Vagina (tissue), 2 donors: ENCODE results near the gene ARHGEF40. TPM values are rescaled to one million over a fixed set of nuclear protein-coding genes. Genes with fewer than 3 reads are reported as not detected.
A peak's percentile ranks its signal among the peaks of the same experiment; 100 is the strongest.

Source experiments
- DNase-seq, 2 donors: peaks; one replicate each; pipeline ENCODE4 v3.0.0-alpha.2; 2017; ENCODE audit errors: extremely low spot score in 2 of 2
- H3K27ac ChIP-seq: fragments of 200-600 bp; sonication (generic); one replicate; pipeline ENCODE4 v1.5.1; 2019
- H3K27me3 ChIP-seq: fragments of 200-600 bp; sonication (generic); one replicate; pipeline ENCODE4 v1.5.1; 2019
- H3K36me3 ChIP-seq, 2 donors: fragments of 200-600 bp; sonication (generic); one replicate each; pipeline ENCODE4 v1.5.1; 2017 to 2019
- H3K4me1 ChIP-seq: fragments of 200-600 bp; sonication (generic); one replicate; pipeline ENCODE4 v1.5.1; 2019
- H3K4me3 ChIP-seq, 2 donors: fragments of 200-600 bp; sonication (generic); 1 replicate in 1 of 2; 2 replicates in 1 of 2; pipeline ENCODE4 v1.5.1; 2016 to 2019
- H3K9me3 ChIP-seq: fragments of 200-600 bp; sonication (generic); one replicate; pipeline ENCODE4 v1.5.1; 2019
- CTCF ChIP-seq, 3 experiments: fragments of 450-650 bp in 2 of 3; fragments of 200-600 bp in 1 of 3; sonication (generic) in 1 of 3; IDR thresholded peaks; one replicate each; pipeline ENCODE4 v1.5.1; 2017 to 2019; ENCODE audit warnings: antibody characterized with exemption in 3 of 3, mild to moderate bottlenecking in 2 of 3, moderate library complexity in 2 of 3
- POLR2A ChIP-seq, 2 donors: fragments of 450-650 bp; IDR thresholded peaks; one replicate each; pipeline ENCODE4 v1.6.1; 2017; ENCODE audit warnings: antibody characterized with exemption in 2 of 2, mild to moderate bottlenecking in 2 of 2, moderate library complexity in 2 of 2
- POLR2AphosphoS5 ChIP-seq, 2 donors: sonication (generic); formaldehyde crosslinking; IDR thresholded peaks; one replicate each; pipeline ENCODE4 v1.9.0; 2017; ENCODE audit warnings: antibody characterized with exemption in 2 of 2, mild to moderate bottlenecking in 2 of 2, low read depth in 1 of 2; ENCODE audit not compliant: insufficient read depth in 1 of 2
- intact Hi-C: fragments of 100-400 bp; cut with DNase I; formaldehyde crosslinking; loops from one replicate; pipeline ENCODE4 v1.15.1; 2023
- total RNA-seq: library from RNA; depleted of rRNA; stranded (reverse); fragments of >200 nt; gene quantifications from one replicate; pipeline ENCODE4 v1.2.3, GENCODE V29; 2016

ARHGEF40 gene
- total RNA-seq, 1 donor from 2014 or later = 36.3 TPM

DNA sequence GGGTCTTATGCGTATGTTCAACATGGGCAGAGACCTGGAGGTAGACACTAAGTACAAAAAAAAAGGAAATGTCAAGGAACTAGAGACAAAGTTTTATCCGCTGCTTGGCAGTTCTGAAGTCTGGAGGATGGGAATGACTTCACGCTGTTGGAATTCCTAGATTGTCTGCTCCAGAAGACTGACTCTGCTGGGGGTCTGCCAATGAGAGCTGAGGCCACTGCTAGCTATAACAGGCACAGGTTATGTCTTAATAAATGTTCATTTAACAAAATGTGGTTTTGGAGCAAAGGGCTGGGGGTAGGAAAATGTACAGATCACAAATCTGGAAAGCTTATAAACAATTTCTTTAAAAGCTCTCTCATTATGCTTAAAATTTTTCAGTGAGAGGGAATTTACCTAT lies 6.6 kb upstream of the ARHGEF40 start:
- no peak overlapping the region for H3K4me3 ChIP-seq
- H3K36me3 ChIP-seq = no peaks in the 10 kb centered on the region
- H3K27me3 ChIP-seq = no peaks in the 10 kb centered on the region
- H3K9me3 ChIP-seq = no peaks in the 10 kb centered on the region
- peaks cover 3% of the 10 kb centered on the region for H3K4me1 ChIP-seq
- no peak overlapping the region for H3K27ac ChIP-seq
- no peak for TF ChIP-seq POLR2AphosphoS5 (IDR thresholded peaks at IDR 0.05; ENCODE audit: insufficient read depth in 1 of 2, low read depth in 1 of 2)
- TF ChIP-seq CTCF (IDR thresholded peaks at IDR 0.05) = no peak
- TF ChIP-seq POLR2A (IDR thresholded peaks at IDR 0.05) = no peak
- intact Hi-C loops = no loop called here
- no peak for DNase-seq

- no peak for TF ChIP-seq POLR2A (IDR thresholded peaks at IDR 0.05)
- no peak for TF ChIP-seq POLR2AphosphoS5 (IDR thresholded peaks at IDR 0.05; ENCODE audit: insufficient read depth in 1 of 2, low read depth in 1 of 2)
- TF ChIP-seq CTCF (IDR thresholded peaks at IDR 0.05) = no peak
- no peaks in the 10 kb centered on the region for H3K9me3 ChIP-seq
- H3K27ac ChIP-seq = no peak overlapping the region
- DNase-seq = no peak
- intact Hi-C loops = no loop called here
- H3K36me3 ChIP-seq = no peaks in the 10 kb centered on the region
- peaks cover 31% of the 10 kb centered on the region for H3K4me1 ChIP-seq
- H3K4me3 ChIP-seq = no peak overlapping the region
- H3K27me3 ChIP-seq = no peaks in the 10 kb centered on the region
These were observed 3.1 kb upstream of the ARHGEF40 start for GRCh38 chr14:21066882-21067502.

- peak overlapping the region; percentile 71 to 73 for H3K4me3 ChIP-seq
- H3K36me3 ChIP-seq = no peaks in the 10 kb centered on the region
- H3K27me3 ChIP-seq = no peaks in the 10 kb centered on the region
- TF ChIP-seq POLR2AphosphoS5 (IDR thresholded peaks at IDR 0.05; ENCODE audit: insufficient read depth in 1 of 2, low read depth in 1 of 2) = peak in 1 of 2 donors; percentile 33
- peak in 2 of 3 experiments; percentile 68 to 75 for TF ChIP-seq CTCF (IDR thresholded peaks at IDR 0.05)
- TF ChIP-seq POLR2A (IDR thresholded peaks at IDR 0.05) = no peak
- intact Hi-C loops = loop anchor here (1.0 kb wide), 1 partner anchor 36 kb away; no protein-coding TSS in a partner anchor
- DNase-seq = no peak
- no peaks in the 10 kb centered on the region for H3K9me3 ChIP-seq
- H3K4me1 ChIP-seq = peaks cover 45% of the 10 kb centered on the region
- H3K27ac ChIP-seq = peak overlapping the region; percentile 95
These were observed 1.4 kb upstream of the ARHGEF40 start for GRCh38 chr14:21068521-21069387.

GRCh38 chr14:21069388-21070082 lies 569 bp upstream of the ARHGEF40 start:
- H3K4me1 ChIP-seq = peaks cover 53% of the 10 kb centered on the region
- H3K27ac ChIP-seq = peak overlapping the region; percentile 95

More at GRCh38 chr14:21069388-21070082, 569 bp upstream of the ARHGEF40 start:
- intact Hi-C loops = loop anchor here (1.0 kb wide), 1 partner anchor 35 kb away; no protein-coding TSS in a partner anchor
- Histone ChIP-seq H3K4me3 (peak overlapping the region; percentile 71 to 73), H3K9me3 (no peaks in the 10 kb centered on the region), H3K27me3 (no peaks in the 10 kb centered on the region), H3K36me3 (peaks cover 0 to 6% of the 10 kb centered on the region in 2 donors)
- no peak for DNase-seq
- TF ChIP-seq POLR2AphosphoS5 (IDR thresholded peaks at IDR 0.05; ENCODE audit: insufficient read depth in 1 of 2, low read depth in 1 of 2) = no peak
- no peak for TF ChIP-seq CTCF (IDR thresholded peaks at IDR 0.05)
- no peak for TF ChIP-seq POLR2A (IDR thresholded peaks at IDR 0.05)
